HEK293 (cell line): Measurements from ENCODE around the gene CAMKK1.

Experiments
- CTCF ChIA-PET: fragments of 350-600 bp; formaldehyde crosslinking; extraction: SDS; loops from one replicate; lab custom pipeline; 2021; ENCODE audit warnings: antibody characterized with exemption; lab: Yijun Ruan, JAX
- POLR2A ChIA-PET: fragments of 300-600 bp; formaldehyde crosslinking; extraction: SDS; loops from one replicate; lab custom pipeline; 2020; ENCODE audit warnings: antibody characterized with exemption, inconsistent platforms; lab: Yijun Ruan, JAX
- H3K27ac ChIP-seq: fragments of 200-500 bp; sonication (Bioruptor generic); 2 replicates; pipeline ENCODE4 v1.5.1; 2014; ENCODE audit warnings: low read depth, low read length, control low read depth, inconsistent platforms; ENCODE audit errors: extremely low read depth
- H3K36me3 ChIP-seq, 2 experiments: fragments of 200-500 bp in 1 of 2; sonication (Bioruptor generic) in 1 of 2; 1 replicate in 1 of 2; 2 replicates in 1 of 2; pipeline ENCODE4 v1.5.1; 2014 to 2017; ENCODE audit warnings: inconsistent platforms in 2 of 2, low read length in 2 of 2; ENCODE audit not compliant: control insufficient read depth in 2 of 2, insufficient read depth in 1 of 2
- H3K4me1 ChIP-seq: fragments of 200-500 bp; sonication (Bioruptor generic); 2 replicates; pipeline ENCODE4 v1.5.1; 2014; ENCODE audit warnings: mild to moderate bottlenecking, low read length, inconsistent platforms; ENCODE audit not compliant: control insufficient read depth, insufficient read depth
- H3K4me3 ChIP-seq: 2 replicates; pipeline ENCODE4 v1.5.1; 2011; ENCODE audit warnings: low read depth, mild to moderate bottlenecking, control low read depth, low read length, moderate library complexity
- H3K9me3 ChIP-seq: fragments of 200-500 bp; sonication (Bioruptor generic); 2 replicates; pipeline ENCODE4 v1.5.1; 2014; ENCODE audit warnings: low read depth, low read length, inconsistent platforms; ENCODE audit not compliant: control insufficient read depth, insufficient read depth
- KLF1 ChIP-seq: fragments of 450-650 bp; formaldehyde crosslinking; IDR thresholded peaks from 2 replicates; pipeline ENCODE4 v1.5.1; 2016; ENCODE audit warnings: missing biosample characterization, missing genetic modification characterization
- SP7 ChIP-seq: fragments of 450-650 bp; formaldehyde crosslinking; IDR thresholded peaks from 2 replicates; pipeline ENCODE4 v1.5.1; 2016; ENCODE audit warnings: missing biosample characterization, missing genetic modification characterization
- ZIC2 ChIP-seq: fragments of 450-650 bp; formaldehyde crosslinking; IDR thresholded peaks from 2 replicates; pipeline ENCODE4 v1.5.1; 2016; ENCODE audit warnings: missing biosample characterization, missing genetic modification characterization
- ZNF138 ChIP-seq: fragments of 450-650 bp; formaldehyde crosslinking; IDR thresholded peaks from 2 replicates; pipeline ENCODE4 v1.5.1; 2016; ENCODE audit warnings: missing biosample characterization, missing genetic modification characterization, borderline replicate concordance
- ZNF19 ChIP-seq: fragments of 450-650 bp; formaldehyde crosslinking; IDR thresholded peaks from 2 replicates; pipeline ENCODE4; 2016; ENCODE audit warnings: missing biosample characterization, missing genetic modification characterization, low read depth
- ZNF266 ChIP-seq: fragments of 450-650 bp; formaldehyde crosslinking; IDR thresholded peaks from 2 replicates; pipeline ENCODE4 v1.5.1; 2016; ENCODE audit warnings: missing biosample characterization, missing genetic modification characterization, low read depth
- ZNF274 ChIP-seq, 2 experiments: fragments of 200-500 bp in 1 of 2; fragments of 450-650 bp in 1 of 2; sonication (Bioruptor generic) in 1 of 2; formaldehyde crosslinking in 1 of 2; IDR thresholded peaks; 2 replicates each; pipeline versions ENCODE4 v1.5.1 to v1.6.1; 2014 to 2016; ENCODE audit warnings: borderline replicate concordance in 1 of 2, inconsistent platforms in 1 of 2, low read length in 1 of 2, missing biosample characterization in 1 of 2, missing genetic modification characterization in 1 of 2
- ZNF292 ChIP-seq: fragments of 450-650 bp; formaldehyde crosslinking; IDR thresholded peaks from 2 replicates; pipeline ENCODE4 v1.5.1; 2016; ENCODE audit warnings: low read depth, missing biosample characterization, missing genetic modification characterization, borderline replicate concordance
- ZNF335 ChIP-seq: fragments of 450-650 bp; formaldehyde crosslinking; conservative IDR thresholded peaks from 2 replicates; pipeline ENCODE4 v1.5.1; 2016; ENCODE audit warnings: missing biosample characterization, missing genetic modification characterization
- ZNF341 ChIP-seq: fragments of 450-650 bp; formaldehyde crosslinking; IDR thresholded peaks from 2 replicates; pipeline ENCODE4; 2016; ENCODE audit warnings: low read depth, missing biosample characterization, missing genetic modification characterization
- ZNF423 ChIP-seq: fragments of 450-650 bp; formaldehyde crosslinking; IDR thresholded peaks from 2 replicates; pipeline ENCODE4 v1.5.1; 2016; ENCODE audit warnings: missing biosample characterization, missing genetic modification characterization
- ZNF548 ChIP-seq: fragments of 450-650 bp; formaldehyde crosslinking; IDR thresholded peaks from 2 replicates; pipeline ENCODE4 v1.5.1; 2016; ENCODE audit warnings: missing biosample characterization, missing genetic modification characterization
- ZNF555 ChIP-seq: fragments of 450-650 bp; formaldehyde crosslinking; conservative IDR thresholded peaks from 2 replicates; pipeline ENCODE4 v1.5.1; 2017; ENCODE audit warnings: missing biosample characterization, mild to moderate bottlenecking, missing genetic modification characterization, inconsistent platforms
- ZNF558 ChIP-seq: fragments of 450-650 bp; formaldehyde crosslinking; IDR thresholded peaks from 2 replicates; pipeline ENCODE4 v1.5.1; 2016; ENCODE audit warnings: missing biosample characterization, missing genetic modification characterization
- TF ChIP-seq, protein P1 (sequence below): fragments of 450-650 bp; formaldehyde crosslinking; IDR thresholded peaks from 2 replicates; pipeline ENCODE4 v1.5.1; 2016; ENCODE audit warnings: missing biosample characterization, missing genetic modification characterization
- TF ChIP-seq, protein P2 (sequence below): fragments of 450-650 bp; formaldehyde crosslinking; IDR thresholded peaks from 2 replicates; pipeline ENCODE4 v1.5.1; 2016; ENCODE audit warnings: missing biosample characterization, missing genetic modification characterization
- TF ChIP-seq, protein P3 (sequence below): fragments of 450-650 bp; formaldehyde crosslinking; conservative IDR thresholded peaks from 2 replicates; pipeline ENCODE4 v1.5.1; 2016; ENCODE audit warnings: low read depth, missing biosample characterization, missing genetic modification characterization
- TF ChIP-seq, protein P4 (sequence below): fragments of 450-650 bp; formaldehyde crosslinking; IDR thresholded peaks from 2 replicates; pipeline ENCODE4 v1.5.0; 2017; ENCODE audit warnings: missing biosample characterization, missing genetic modification characterization, borderline replicate concordance
- TF ChIP-seq, protein P5 (sequence below): fragments of 450-650 bp; formaldehyde crosslinking; optimal IDR thresholded peaks from 2 replicates; pipeline ENCODE3; 2016; ENCODE audit warnings: missing biosample characterization, mild to moderate bottlenecking, missing genetic modification characterization
- TF ChIP-seq, protein P6 (sequence below): fragments of 450-650 bp; formaldehyde crosslinking; IDR thresholded peaks from 2 replicates; pipeline ENCODE4 v1.5.1; 2017; ENCODE audit warnings: missing biosample characterization, missing genetic modification characterization

The CAMKK1 gene

DNA sequence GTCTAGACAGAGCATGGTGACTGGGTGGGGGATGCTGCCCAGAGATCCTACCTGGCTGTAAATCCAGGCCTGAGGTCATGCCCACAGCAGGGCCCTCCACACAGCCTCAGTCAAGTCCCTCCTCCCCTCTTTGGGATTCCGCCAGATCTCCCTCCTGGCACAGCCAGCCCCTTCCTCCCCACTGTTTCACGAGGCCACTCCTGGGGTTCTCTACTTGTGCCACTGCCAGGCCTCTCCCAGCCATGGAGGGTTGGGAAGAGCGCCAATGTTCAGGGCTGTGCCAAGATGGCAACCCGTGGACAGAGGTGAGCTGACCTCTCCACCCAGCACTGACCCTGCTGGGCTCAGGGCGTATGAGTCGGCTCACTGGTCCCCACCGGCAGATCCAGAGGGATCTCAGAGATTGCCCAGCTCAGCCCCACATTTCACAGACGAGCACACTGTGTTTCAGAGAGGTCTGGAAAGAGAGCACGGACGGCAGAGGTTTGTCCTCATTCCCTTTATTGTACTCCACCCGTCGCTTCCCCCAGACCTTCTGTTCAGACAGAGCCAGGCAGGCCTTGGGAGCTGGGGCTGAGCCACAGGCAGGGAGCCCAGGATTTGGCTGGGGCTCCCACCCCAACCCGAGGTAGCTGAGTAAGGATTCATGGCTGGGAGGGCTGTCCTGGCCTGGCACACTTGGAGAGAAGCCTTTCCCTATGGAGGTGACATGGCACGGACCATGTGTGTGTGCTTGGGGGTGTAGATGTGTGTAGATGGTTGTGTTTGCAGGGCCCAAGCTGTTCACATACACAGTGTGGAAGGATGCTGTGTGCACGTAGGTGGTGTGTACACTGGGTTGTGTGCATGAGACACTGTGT lies 3.5 kb upstream of the CAMKK1 start:
- H3K4me3 ChIP-seq, result no peak overlapping the region
- ChIA-PET POLR2A (no interaction called here), CTCF (interaction anchor here (0.5 to 2.6 kb wide), 4 partner anchors 17 to 763 kb away, joined by 4 to 20 read pairs (median 10); no protein-coding TSS in a partner anchor)
- H3K27ac ChIP-seq, result no peak overlapping the region
- no peaks in the 10 kb centered on the region for H3K36me3 ChIP-seq
- no peaks in the 10 kb centered on the region for H3K9me3 ChIP-seq
- peaks cover 11% of the 10 kb centered on the region for H3K4me1 ChIP-seq
- TF ChIP-seq ZNF335, result no peak
- TF ChIP-seq ZNF423 (tag by site-specific recombination), result peak; percentile 80
- TF ChIP-seq, protein P1, sequence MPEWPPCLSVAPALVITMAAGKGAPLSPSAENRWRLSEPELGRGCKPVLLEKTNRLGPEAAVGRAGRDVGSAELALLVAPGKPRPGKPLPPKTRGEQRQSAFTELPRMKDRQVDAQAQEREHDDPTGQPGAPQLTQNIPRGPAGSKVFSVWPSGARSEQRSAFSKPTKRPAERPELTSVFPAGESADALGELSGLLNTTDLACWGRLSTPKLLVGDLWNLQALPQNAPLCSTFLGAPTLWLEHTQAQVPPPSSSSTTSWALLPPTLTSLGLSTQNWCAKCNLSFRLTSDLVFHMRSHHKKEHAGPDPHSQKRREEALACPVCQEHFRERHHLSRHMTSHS (tag by site-specific recombination), result no peak
- TF ChIP-seq ZNF292 (tag by site-specific recombination), result no peak
- TF ChIP-seq KLF1 (tag by site-specific recombination), result no peak
- TF ChIP-seq, protein P2, sequence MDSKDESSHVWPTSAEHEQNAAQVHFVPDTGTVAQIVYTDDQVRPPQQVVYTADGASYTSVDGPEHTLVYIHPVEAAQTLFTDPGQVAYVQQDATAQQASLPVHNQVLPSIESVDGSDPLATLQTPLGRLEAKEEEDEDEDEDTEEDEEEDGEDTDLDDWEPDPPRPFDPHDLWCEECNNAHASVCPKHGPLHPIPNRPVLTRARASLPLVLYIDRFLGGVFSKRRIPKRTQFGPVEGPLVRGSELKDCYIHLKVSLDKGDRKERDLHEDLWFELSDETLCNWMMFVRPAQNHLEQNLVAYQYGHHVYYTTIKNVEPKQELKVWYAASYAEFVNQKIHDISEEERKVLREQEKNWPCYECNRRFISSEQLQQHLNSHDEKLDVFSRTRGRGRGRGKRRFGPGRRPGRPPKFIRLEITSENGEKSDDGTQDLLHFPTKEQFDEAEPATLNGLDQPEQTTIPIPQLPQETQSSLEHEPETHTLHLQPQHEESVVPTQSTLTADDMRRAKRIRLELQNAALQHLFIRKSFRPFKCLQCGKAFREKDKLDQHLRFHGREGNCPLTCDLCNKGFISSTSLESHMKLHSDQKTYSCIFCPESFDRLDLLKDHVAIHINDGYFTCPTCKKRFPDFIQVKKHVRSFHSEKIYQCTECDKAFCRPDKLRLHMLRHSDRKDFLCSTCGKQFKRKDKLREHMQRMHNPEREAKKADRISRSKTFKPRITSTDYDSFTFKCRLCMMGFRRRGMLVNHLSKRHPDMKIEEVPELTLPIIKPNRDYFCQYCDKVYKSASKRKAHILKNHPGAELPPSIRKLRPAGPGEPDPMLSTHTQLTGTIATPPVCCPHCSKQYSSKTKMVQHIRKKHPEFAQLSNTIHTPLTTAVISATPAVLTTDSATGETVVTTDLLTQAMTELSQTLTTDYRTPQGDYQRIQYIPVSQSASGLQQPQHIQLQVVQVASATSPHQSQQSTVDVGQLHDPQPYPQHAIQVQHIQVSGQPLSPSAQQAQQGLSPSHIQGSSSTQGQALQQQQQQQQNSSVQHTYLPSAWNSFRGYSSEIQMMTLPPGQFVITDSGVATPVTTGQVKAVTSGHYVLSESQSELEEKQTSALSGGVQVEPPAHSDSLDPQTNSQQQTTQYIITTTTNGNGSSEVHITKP (tag by site-specific recombination), result peak; percentile 92
- TF ChIP-seq ZNF555, result no peak
- no peak for TF ChIP-seq ZNF19 (tag by site-specific recombination)
- no peak for TF ChIP-seq ZNF138
- TF ChIP-seq, protein P3, sequence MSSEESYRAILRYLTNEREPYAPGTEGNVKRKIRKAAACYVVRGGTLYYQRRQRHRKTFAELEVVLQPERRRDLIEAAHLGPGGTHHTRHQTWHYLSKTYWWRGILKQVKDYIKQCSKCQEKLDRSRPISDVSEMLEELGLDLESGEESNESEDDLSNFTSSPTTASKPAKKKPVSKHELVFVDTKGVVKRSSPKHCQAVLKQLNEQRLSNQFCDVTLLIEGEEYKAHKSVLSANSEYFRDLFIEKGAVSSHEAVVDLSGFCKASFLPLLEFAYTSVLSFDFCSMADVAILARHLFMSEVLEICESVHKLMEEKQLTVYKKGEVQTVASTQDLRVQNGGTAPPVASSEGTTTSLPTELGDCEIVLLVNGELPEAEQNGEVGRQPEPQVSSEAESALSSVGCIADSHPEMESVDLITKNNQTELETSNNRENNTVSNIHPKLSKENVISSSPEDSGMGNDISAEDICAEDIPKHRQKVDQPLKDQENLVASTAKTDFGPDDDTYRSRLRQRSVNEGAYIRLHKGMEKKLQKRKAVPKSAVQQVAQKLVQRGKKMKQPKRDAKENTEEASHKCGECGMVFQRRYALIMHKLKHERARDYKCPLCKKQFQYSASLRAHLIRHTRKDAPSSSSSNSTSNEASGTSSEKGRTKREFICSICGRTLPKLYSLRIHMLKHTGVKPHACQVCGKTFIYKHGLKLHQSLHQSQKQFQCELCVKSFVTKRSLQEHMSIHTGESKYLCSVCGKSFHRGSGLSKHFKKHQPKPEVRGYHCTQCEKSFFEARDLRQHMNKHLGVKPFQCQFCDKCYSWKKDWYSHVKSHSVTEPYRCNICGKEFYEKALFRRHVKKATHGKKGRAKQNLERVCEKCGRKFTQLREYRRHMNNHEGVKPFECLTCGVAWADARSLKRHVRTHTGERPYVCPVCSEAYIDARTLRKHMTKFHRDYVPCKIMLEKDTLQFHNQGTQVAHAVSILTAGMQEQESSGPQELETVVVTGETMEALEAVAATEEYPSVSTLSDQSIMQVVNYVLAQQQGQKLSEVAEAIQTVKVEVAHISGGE, result no peak
- TF ChIP-seq ZNF341, result peak; percentile 62
- TF ChIP-seq, protein P4, sequence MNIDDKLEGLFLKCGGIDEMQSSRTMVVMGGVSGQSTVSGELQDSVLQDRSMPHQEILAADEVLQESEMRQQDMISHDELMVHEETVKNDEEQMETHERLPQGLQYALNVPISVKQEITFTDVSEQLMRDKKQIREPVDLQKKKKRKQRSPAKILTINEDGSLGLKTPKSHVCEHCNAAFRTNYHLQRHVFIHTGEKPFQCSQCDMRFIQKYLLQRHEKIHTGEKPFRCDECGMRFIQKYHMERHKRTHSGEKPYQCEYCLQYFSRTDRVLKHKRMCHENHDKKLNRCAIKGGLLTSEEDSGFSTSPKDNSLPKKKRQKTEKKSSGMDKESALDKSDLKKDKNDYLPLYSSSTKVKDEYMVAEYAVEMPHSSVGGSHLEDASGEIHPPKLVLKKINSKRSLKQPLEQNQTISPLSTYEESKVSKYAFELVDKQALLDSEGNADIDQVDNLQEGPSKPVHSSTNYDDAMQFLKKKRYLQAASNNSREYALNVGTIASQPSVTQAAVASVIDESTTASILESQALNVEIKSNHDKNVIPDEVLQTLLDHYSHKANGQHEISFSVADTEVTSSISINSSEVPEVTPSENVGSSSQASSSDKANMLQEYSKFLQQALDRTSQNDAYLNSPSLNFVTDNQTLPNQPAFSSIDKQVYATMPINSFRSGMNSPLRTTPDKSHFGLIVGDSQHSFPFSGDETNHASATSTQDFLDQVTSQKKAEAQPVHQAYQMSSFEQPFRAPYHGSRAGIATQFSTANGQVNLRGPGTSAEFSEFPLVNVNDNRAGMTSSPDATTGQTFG (tag by site-specific recombination), result no peak
- TF ChIP-seq ZNF558, result no peak
- TF ChIP-seq ZNF274 (IDR thresholded peaks at IDR 0.05; ENCODE audit: low read length), result no peak
- TF ChIP-seq ZNF274 (tag by site-specific recombination; IDR thresholded peaks at IDR 0.05; ENCODE audit: borderline replicate concordance), result no peak
- TF ChIP-seq, protein P5, sequence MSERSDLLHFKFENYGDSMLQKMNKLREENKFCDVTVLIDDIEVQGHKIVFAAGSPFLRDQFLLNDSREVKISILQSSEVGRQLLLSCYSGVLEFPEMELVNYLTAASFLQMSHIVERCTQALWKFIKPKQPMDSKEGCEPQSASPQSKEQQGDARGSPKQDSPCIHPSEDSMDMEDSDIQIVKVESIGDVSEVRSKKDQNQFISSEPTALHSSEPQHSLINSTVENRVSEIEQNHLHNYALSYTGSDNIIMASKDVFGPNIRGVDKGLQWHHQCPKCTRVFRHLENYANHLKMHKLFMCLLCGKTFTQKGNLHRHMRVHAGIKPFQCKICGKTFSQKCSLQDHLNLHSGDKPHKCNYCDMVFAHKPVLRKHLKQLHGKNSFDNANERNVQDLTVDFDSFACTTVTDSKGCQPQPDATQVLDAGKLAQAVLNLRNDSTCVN (tag by site-specific recombination), result no peak
- no peak for TF ChIP-seq ZNF548 (tag by site-specific recombination)
- no peak for TF ChIP-seq ZNF266 (tag by site-specific recombination)
- TF ChIP-seq SP7 (tag by site-specific recombination), result no peak
- TF ChIP-seq, protein P6, sequence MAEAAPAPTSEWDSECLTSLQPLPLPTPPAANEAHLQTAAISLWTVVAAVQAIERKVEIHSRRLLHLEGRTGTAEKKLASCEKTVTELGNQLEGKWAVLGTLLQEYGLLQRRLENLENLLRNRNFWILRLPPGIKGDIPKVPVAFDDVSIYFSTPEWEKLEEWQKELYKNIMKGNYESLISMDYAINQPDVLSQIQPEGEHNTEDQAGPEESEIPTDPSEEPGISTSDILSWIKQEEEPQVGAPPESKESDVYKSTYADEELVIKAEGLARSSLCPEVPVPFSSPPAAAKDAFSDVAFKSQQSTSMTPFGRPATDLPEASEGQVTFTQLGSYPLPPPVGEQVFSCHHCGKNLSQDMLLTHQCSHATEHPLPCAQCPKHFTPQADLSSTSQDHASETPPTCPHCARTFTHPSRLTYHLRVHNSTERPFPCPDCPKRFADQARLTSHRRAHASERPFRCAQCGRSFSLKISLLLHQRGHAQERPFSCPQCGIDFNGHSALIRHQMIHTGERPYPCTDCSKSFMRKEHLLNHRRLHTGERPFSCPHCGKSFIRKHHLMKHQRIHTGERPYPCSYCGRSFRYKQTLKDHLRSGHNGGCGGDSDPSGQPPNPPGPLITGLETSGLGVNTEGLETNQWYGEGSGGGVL (tag by site-specific recombination), result peak; percentile 27; the same call in 1 of the 2 replicates
- peak; percentile 99 for TF ChIP-seq ZIC2 (tag by site-specific recombination)
